Kasumi-1 (cell line): ENCODE data around the gene OR11G2.
"Not testable (repeated sequence)": the region's sequence is repeated elsewhere in the genome, so short reads cannot be mapped to it uniquely, and the experiment has no call there.

Source experiments
- DNase-seq, 2 experiments: peaks; one replicate each; lab custom pipeline; 2025; lab: John Stamatoyannopoulos, UW

OR11G2 gene

DNA sequence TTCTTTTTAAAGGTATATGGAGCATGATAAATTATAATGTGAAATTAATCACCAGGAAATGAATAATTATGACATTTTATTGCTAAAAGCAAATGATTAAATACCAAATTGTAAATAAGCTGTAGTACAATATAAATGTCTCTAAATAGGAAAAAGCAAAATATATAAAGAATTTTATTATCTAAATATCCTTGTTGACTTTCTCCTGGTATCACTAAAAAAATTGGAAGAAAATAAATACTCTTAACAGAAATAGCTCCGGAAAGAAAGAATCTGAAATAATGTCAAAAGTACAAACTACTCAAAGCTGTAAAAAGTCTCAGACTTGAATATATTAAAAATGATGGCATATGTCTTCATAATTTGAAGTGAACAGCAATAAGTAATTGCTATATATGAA lies 38.0 kb downstream of the OR11G2 start, which contains the start of gene OR11H7:
Gene OR11H7 (plus strand): TSS at position 301 of the 400 bp plus-strand sequence.
- no peak for DNase-seq

DNA sequence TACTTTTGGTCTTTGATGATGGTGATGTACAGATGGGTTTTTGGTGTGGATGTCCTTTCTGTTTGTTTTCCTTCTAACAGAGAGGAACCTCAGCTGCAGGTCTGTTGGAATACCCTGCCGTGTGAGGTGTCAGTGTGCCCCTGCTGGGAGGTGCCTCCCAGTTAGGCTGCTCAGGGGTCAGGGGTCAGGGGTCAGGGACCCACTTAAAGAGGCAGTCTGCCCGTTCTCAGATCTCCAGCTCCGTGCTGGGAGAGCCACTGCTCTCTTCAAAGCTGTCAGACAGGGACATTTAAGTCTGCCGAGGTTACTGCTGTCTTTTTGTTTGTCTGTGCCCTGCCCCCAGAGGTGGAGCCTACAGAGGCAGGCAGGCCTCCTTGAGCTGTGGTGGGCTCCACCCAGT lies 44.7 kb downstream of the OR11G2 start:
- not testable (repeated sequence) for DNase-seq

DNA sequence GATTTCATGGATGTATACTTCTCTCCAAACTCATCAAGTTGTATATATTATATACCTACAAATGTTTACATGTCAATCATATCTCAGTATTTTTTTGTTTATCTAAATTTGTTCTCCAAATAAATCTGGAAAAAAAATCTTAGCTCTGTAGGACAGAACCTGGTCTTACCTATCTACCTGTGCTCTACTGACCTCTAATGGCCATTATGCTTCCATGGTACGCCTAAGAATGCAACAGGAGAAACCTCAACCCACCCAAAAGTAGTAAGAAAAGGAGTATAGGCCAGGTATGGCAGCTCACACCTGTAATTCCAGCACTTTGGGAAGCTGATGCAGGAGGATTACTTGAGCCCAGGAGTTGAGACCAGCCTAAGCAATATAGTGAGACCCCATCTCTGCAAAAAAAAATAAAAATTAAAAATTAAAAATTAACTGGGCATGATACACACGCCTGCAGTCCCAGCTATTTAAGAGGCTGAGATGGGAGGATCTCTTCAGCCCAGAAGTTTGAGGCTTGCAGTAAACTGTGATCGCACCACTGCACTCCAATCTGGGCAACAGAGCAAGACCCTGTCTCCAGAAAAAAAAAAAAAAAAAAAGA lies 57.0 kb downstream of the OR11G2 start:
- DNase-seq = no peak
